ENCODE results near the gene ZFYVE28.

DNA sequence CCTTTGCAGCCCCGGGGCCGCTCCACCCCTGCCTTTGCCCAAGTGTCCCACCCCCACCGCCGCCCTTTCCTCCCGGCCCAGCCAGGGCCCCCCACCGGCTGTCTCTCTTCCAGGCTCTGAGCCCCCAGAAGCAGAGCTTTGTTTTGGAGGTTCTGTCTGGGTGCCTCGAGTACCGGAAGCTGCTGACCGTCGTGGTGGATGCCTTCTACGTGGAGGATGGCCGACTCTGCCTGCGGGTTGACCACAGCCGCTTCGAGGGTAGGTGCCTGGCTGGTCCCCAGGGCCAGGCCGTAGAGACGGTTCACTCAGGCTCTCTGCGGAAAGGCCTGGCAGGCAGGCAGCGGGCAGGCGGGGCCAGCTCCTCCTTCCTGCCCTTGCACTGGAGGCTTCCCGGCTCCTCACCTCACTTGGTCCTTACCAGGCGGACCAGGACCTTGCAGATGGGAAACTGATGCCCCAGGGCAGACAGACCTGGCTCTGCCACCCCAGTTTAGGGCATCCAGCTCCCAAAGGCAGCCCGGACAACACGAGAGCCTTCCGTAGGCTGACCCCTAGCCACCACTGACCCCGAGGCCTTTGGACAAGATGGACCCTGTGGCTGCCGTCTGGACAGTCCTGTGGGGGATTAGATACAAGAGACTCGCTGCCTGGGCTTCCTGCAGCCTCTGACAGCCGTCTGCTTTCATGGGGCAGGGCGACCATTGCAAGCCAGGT, 18.5 kb upstream of the ZFYVE28 start:
- no peak for TF ChIP-seq YY1 (IDR thresholded peaks at IDR 0.05; ENCODE audit: low read depth, low read length)
- TF ChIP-seq CHD2 (IDR thresholded peaks at IDR 0.05; ENCODE audit: low read length): no peak
- TF ChIP-seq, protein P1, sequence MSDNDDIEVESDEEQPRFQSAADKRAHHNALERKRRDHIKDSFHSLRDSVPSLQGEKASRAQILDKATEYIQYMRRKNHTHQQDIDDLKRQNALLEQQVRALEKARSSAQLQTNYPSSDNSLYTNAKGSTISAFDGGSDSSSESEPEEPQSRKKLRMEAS (IDR thresholded peaks at IDR 0.05): no peak

Data from H1 (cell line).